Measurements from ENCODE around the gene ZRANB3.
"Not testable (repeated sequence)": the region's sequence is repeated elsewhere in the genome, so short reads cannot be mapped to it uniquely, and the experiment has no call there.

ZRANB3 gene

DNA sequence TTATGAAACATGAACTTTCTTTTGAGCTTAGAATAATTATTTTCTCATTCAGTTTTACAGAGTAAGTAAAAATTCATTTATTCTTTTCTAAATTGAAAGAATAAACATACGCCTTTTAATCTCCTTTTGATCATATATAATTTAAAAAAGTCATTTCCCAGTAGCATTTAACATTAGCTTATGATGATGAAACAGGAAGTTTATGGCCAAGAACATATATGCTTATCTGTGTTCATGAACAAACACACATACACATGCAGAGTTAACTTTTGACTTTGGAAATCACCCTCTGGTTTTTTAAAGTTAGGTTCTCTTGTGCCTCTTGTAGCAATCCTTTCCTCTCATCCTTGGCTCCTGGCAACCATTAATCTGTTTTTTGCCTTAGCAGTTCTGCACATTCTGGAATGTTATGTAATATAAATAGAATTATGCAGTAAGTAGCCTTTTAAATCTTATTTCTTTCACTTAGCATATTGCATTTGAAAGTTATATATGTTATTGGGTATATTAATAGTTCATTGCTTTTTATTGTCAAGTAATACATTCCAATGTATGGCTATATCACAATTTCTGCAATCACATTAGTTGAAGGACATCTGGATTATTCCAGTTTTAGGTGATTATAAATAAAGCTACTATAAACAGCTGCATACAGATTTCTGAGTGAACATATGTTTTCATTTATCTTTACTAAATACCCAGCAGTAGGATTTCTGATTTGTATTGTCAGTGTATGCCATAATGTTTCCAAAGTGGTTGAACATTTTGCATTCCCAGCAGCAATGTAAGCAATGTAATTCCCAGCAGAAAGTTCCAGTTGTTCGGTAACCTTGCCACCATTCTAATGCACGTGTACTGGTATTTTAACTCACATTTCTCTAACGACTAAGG lies 210.3 kb downstream of the ZRANB3 start:
- Mint-ChIP-seq H3K4me3 (no peak overlapping the region), H3K36me3 (no peaks in the 10 kb centered on the region), H3K27me3 (no peaks in the 10 kb centered on the region), H3K27ac (no peak overlapping the region), H3K4me1 (no peaks in the 10 kb centered on the region), H3K9me3 (peaks cover 4% of the 10 kb centered on the region)
- no peak for ATAC-seq

DNA sequence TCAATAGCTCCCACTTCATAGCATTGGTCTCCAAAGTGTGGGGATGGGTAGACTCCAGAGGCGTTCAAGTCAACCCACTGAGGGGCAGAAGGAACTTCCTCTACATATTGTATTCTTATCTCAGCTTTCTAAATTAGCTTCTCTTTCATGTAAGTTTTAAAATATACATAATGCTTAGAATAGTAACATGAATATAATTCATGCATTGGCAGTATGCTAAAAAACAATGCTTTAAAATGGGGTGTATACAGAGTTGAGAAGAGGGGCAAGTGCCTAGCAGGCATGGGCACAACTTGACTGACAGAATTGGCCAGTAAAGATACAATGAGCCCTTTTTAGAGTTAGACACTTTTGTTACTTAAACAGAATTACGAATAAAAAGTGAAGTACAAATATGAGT lies 212.2 kb downstream of the ZRANB3 start:
- no peak for ATAC-seq
- Mint-ChIP-seq H3K9me3 (peaks cover 4% of the 10 kb centered on the region), H3K4me3 (no peak overlapping the region), H3K27me3 (no peaks in the 10 kb centered on the region), H3K36me3 (no peaks in the 10 kb centered on the region), H3K4me1 (no peaks in the 10 kb centered on the region), H3K27ac (no peak overlapping the region)

DNA sequence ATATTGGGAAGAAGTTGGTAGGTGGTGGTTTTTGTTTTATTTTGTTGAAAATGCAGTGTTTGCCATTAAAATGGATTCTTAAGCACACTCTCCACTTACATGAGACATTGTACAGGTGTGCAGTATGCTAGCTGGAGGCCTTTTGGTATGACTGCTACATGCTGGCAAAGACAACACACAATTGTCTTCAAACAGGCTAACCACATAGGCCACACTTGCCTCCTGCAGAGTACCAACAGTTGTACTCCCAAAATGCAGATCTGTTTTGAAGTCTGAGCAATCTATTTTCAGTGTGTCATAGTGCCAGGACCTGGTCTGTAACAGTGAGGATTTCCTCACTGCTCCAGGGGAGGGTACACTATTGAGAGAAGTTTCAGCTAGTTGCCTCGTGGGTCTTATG lies 213.6 kb downstream of the ZRANB3 start:
- H3K36me3 Mint-ChIP-seq = no peaks in the 10 kb centered on the region
- no peak overlapping the region for H3K4me3 Mint-ChIP-seq
- H3K27me3 Mint-ChIP-seq = no peaks in the 10 kb centered on the region
- no peak overlapping the region for H3K27ac Mint-ChIP-seq
- no peak for ATAC-seq
- no peaks in the 10 kb centered on the region for H3K9me3 Mint-ChIP-seq
- no peaks in the 10 kb centered on the region for H3K4me1 Mint-ChIP-seq

DNA sequence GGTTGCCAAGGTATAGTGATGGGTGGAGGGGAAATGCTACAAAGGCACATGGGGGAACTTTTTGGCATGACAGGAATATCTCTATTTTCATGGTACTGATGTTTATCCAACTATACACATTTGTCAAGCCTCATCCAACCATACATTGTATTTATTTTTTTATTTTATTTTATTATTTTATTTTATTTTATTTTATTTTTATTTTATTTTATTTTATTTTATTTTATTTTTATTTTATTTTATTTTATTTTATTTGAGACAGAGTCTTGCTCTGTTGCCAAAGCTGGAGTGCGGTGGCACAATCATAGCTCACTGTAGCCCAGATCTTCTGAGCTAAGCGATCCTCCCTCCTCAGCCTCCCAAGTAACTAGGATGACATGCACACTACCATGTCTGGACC lies 219.1 kb downstream of the ZRANB3 start:
- Mint-ChIP-seq H3K27ac (no peak overlapping the region), H3K4me3 (no peak overlapping the region), H3K4me1 (no peaks in the 10 kb centered on the region), H3K9me3 (no peaks in the 10 kb centered on the region), H3K36me3 (peaks cover 20% of the 10 kb centered on the region), H3K27me3 (no peaks in the 10 kb centered on the region)
- no peak for ATAC-seq

DNA sequence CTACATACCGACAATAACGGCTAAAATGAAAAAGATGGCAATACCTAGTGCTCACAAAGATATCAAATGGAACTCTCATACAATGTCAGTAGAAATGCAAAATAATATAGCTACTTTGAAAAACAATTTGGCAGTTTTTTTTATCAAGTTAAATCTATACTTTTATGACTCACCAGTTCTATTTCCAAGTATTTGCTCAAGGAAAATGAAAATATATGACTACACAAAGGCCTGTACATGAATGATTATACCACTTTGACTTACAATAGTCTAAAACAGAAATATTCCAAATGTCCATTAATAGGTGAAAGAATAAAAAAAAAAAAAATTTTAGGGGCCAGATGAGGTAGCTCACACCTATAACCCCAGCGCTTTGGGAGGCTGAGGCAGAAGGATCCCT lies 219.8 kb downstream of the ZRANB3 start:
- Mint-ChIP-seq H3K4me1 (no peaks in the 10 kb centered on the region), H3K9me3 (no peaks in the 10 kb centered on the region), H3K4me3 (no peak overlapping the region), H3K27me3 (no peaks in the 10 kb centered on the region), H3K27ac (no peak overlapping the region), H3K36me3 (peaks cover 20% of the 10 kb centered on the region)
- ATAC-seq = no peak

DNA sequence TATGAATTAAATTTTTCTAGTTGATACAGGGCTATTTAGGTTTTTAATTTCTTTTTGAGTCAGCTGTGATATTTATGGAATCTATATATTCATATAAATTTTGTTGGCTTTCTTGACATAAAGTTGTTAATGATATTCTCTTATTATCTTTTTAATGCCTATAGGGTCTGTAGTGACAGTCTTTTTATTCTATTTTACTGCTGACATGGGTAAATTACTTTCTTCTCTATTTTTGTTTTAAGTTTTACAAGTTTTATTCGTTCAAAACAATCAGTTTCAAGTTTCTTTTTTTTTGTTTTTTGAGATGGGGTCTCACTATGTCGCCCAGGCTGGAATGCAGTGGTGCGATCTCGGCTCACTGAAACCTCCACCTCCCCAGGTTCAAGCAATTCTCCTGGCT lies 226.3 kb downstream of the ZRANB3 start:
- no peak for ATAC-seq
- Mint-ChIP-seq H3K9me3 (peaks cover 10% of the 10 kb centered on the region), H3K27me3 (no peaks in the 10 kb centered on the region), H3K27ac (no peak overlapping the region), H3K4me3 (no peak overlapping the region), H3K4me1 (no peaks in the 10 kb centered on the region), H3K36me3 (peaks cover 38% of the 10 kb centered on the region)

DNA sequence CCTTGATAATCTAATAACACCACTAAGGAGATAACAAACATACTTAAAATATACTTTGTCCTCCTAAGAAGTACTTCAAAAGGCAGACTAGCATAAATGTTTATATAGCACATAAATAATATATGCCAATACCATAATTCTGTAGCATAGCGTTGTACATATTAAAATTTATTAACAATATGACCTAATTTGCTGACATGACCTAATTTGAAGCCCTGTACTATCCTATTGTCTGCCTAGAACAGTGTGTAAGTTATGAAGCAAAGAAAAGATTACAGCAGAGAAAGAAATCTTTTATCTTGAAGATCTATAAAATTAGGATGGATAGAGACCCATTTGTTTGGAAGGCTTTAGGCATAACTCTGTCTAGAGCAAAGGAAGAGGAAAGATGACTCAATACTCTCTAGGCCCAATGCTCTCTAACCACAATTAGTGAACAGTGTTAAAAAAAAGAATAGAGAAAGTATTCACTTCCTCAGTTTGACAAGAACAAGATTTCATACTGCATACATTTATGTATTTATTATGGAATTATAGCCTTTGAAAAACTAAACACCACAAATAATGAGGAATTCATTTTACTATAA lies 231.3 kb downstream of the ZRANB3 start:
- Mint-ChIP-seq H3K4me1 (no peaks in the 10 kb centered on the region), H3K9me3 (peaks cover 14% of the 10 kb centered on the region), H3K36me3 (peaks cover 49% of the 10 kb centered on the region), H3K27ac (no peak overlapping the region), H3K27me3 (no peaks in the 10 kb centered on the region), H3K4me3 (no peak overlapping the region)
- no peak for ATAC-seq

DNA sequence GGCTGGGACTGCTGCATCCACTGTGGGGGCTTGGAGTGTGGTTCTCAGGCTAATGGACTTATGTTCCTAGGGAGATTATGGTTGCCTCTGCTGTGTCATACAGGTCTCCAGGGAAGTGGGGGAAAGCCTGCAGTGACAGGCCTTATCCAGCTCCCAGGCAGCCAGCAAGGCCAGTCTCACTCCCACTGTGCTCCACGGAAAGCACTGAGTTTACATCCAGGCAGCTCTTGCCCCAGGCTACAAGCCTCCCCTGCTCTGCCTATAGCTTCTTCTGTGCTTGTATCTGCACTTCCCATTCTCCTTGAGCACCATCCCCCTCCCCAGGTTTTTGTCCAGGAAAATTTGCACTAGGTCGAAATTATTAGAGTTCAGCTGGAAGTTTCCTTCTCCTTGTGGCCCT lies 231.9 kb downstream of the ZRANB3 start:
- peaks cover 49% of the 10 kb centered on the region for H3K36me3 Mint-ChIP-seq
- peaks cover 16% of the 10 kb centered on the region for H3K9me3 Mint-ChIP-seq
- H3K27ac Mint-ChIP-seq = no peak overlapping the region
- no peak overlapping the region for H3K4me3 Mint-ChIP-seq
- H3K27me3 Mint-ChIP-seq = no peaks in the 10 kb centered on the region
- no peaks in the 10 kb centered on the region for H3K4me1 Mint-ChIP-seq
- ATAC-seq = no peak

DNA sequence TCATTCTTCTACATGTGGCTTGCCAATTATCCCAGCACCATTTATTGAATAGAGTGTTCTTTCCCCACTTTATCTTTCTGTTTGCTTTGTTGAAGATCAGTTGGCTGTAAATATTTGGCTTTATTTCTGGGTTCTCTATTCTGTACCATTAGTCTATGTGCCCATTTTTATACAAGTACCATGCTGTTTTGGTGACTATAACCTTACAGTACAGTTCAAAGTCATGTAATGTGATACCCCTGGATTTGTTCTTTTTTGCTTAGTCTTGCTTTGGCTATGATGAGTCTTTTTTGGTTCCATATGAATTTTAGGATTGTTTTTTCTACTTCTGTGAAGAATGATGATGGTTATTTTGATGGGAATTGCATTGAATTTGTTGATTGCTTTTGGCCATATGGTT lies 243.9 kb downstream of the ZRANB3 start:
- peaks cover 12% of the 10 kb centered on the region for H3K9me3 Mint-ChIP-seq
- not testable (repeated sequence) for ATAC-seq, H3K27ac Mint-ChIP-seq, H3K4me1 Mint-ChIP-seq, H3K36me3 Mint-ChIP-seq, H3K27me3 Mint-ChIP-seq, H3K4me3 Mint-ChIP-seq

DNA sequence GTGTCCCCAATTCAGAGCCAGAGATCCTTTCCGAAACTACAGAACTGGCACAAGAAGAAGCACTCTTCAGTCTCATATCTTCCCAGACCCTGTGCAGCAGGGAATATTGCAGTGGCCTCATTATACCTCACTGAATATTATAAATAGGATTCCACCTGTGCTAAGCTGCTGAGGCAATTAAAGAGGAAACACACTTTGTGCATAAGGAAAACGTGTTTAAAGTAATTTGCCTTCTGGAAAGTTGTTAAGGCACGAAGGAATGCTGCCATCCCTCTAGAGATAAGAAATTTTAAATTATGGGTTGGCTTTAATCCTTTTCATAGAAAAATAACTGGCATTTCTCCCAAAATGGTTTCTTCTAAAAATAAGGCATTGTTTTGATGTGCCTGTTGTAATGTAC lies 245.6 kb downstream of the ZRANB3 start:
- Mint-ChIP-seq H3K36me3 (peaks cover 8% of the 10 kb centered on the region), H3K9me3 (peaks cover 12% of the 10 kb centered on the region)
- ATAC-seq = no peak

DNA sequence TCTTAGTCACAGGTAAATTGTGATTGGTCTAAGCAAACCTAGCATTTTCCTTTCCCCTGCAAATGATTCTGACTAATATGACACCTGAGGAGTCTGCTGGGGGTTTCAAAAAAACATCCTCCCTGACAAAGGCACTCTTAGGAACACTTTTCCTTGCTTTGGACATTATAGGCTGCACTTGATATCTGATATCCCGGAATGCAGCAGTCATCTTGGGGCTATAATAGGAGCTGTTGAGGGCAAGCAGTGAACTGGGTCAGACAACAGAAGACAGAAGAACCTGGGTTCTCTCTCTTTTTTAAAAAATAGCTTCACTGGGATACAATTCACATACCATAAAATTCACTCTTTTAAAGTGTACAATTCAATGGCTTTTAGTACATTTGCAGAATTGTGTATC lies 249.6 kb downstream of the ZRANB3 start:
- H3K4me1 Mint-ChIP-seq = no peaks in the 10 kb centered on the region
- no peaks in the 10 kb centered on the region for H3K27me3 Mint-ChIP-seq
- no peak overlapping the region for H3K27ac Mint-ChIP-seq
- no peak for ATAC-seq
- no peak overlapping the region for H3K4me3 Mint-ChIP-seq
- H3K36me3 Mint-ChIP-seq = peaks cover 1% of the 10 kb centered on the region
- H3K9me3 Mint-ChIP-seq = peaks cover 3% of the 10 kb centered on the region

More for the DNA sequence above, 245.6 kb downstream of the ZRANB3 start:
- Mint-ChIP-seq H3K4me1 (no peaks in the 10 kb centered on the region), H3K27me3 (no peaks in the 10 kb centered on the region), H3K4me3 (no peak overlapping the region), H3K27ac (no peak overlapping the region)

DNA sequence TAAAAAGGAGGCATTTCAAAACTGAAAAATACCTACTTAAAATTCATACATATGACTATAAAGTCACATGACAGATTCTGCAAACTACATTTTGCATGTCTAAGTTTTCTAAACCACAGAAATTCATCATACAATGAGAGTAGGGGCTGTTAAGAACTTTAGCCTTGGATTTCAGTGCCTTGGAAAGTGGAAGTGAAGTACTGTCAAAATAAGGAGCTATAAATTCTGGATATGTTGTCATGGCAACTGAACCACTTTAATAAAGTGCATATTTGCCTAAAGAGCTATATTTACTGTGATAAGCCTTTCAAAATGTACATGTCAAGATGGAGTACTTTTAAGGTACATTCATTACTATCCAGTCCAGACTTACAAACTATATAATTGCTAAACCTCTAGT lies 251.8 kb downstream of the ZRANB3 start:
- no peak for ATAC-seq
- Mint-ChIP-seq H3K27me3 (no peaks in the 10 kb centered on the region), H3K4me1 (no peaks in the 10 kb centered on the region), H3K36me3 (peaks cover 9% of the 10 kb centered on the region), H3K27ac (no peak overlapping the region), H3K9me3 (peaks cover 6% of the 10 kb centered on the region), H3K4me3 (no peak overlapping the region)

DNA sequence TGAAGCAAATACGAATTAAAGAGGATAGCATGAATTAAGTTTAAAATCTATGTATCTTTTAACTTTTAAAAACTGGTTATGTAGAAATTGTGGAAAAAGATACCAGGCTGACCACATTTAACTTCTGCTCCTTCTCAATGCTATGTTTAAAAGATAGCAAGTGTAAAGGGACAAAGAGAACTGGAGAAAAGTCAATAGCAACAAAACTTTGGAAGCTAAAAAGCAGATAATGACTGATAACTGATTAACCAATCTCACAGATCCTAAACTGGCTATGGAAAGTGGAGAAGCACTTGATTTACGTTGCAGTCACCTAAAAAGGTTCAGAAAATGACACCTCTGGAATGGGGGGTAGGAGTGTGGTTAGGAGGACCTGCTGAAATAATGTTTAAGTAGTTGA lies 254.5 kb downstream of the ZRANB3 start:
- Mint-ChIP-seq H3K9me3 (peaks cover 6% of the 10 kb centered on the region), H3K4me1 (no peaks in the 10 kb centered on the region), H3K36me3 (peaks cover 9% of the 10 kb centered on the region), H3K27ac (no peak overlapping the region), H3K27me3 (no peaks in the 10 kb centered on the region), H3K4me3 (no peak overlapping the region)
- no peak for ATAC-seq

DNA sequence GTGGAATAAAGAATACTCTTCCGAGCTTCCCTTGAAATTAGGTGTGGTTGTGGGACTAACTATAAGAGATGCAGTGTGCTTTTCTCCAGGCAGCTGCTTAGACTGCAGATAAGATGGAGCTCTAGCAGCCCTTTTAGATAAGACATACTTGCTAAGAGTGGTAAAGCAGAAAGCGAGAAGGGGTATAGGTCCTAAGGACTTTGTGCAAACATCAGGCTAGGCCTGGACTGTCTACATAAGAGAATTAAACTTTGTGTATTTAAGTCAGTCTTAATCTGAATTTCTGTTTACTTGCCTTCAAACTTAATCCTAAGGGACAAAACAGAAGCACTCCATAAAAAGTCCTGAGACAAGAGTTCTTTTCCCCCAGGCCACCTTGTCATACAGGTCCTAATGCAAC lies 260.0 kb downstream of the ZRANB3 start:
- Mint-ChIP-seq H3K27ac (no peak overlapping the region), H3K9me3 (peaks cover 3% of the 10 kb centered on the region), H3K36me3 (peaks cover 18% of the 10 kb centered on the region), H3K27me3 (no peaks in the 10 kb centered on the region), H3K4me1 (no peaks in the 10 kb centered on the region), H3K4me3 (no peak overlapping the region)
- no peak for ATAC-seq

DNA sequence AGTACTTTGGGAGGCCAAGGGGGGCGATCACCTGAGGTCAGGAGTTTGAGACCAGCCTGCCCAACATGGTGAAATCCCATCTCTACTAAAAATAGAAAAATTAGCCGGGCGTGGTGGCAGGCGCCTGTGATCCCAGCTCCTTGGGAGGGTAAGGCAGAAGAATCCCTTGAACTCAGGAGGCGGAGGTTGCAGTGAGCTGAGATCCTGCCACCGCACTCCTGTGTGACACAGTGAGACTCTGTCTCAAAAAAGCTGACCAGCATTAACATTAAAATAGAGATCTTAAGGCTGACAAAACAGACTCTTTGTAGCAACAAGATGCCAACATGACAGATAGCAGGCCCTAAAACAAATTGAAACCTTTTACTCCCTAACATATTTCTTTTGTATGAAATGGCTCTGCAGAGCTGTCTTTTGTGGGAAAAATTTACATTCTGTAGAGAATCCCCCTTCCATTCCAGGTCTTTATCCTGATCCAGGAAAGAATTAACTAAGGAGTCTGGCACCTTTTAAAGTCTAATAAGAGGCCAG lies 265.0 kb downstream of the ZRANB3 start:
- no peaks in the 10 kb centered on the region for H3K27me3 Mint-ChIP-seq
- no peak overlapping the region for H3K4me3 Mint-ChIP-seq
- peaks cover 14% of the 10 kb centered on the region for H3K36me3 Mint-ChIP-seq
- ATAC-seq = no peak
- H3K9me3 Mint-ChIP-seq = no peaks in the 10 kb centered on the region
- H3K27ac Mint-ChIP-seq = no peak overlapping the region
- no peaks in the 10 kb centered on the region for H3K4me1 Mint-ChIP-seq

DNA sequence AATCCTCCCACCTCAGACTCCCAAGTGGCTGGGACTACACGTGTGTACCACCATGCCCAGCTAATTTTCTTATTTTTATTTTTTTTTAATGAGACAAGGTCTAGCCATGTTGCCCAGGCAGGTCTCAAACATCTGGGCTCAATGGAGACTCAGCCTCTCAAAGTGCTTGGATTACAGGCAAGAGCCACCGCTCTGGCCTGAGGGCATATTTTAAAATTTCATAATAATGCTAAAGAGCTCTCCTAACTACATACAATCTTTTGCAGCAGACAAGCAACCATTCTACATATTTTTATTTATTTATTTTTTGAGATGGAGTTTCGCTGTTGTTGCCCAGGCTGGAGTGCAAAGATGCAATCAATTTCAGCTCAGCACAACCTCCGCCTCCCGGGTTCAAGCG lies 271.9 kb downstream of the ZRANB3 start:
- Mint-ChIP-seq H3K9me3 (peaks cover 5% of the 10 kb centered on the region), H3K27ac (no peak overlapping the region), H3K4me1 (peaks cover 9% of the 10 kb centered on the region), H3K36me3 (peaks cover 15% of the 10 kb centered on the region), H3K4me3 (no peak overlapping the region), H3K27me3 (no peaks in the 10 kb centered on the region)
- ATAC-seq = no peak
